MM.1S (cell line): ENCODE data around the gene PTPRG.

Experiments used
- EZH2 ChIP-seq: fragments of 300-600 bp; sonication (generic); optimal IDR thresholded peaks from 2 replicates; pipeline ENCODE3; 2017; ENCODE audit warnings: low read depth, mild to moderate bottlenecking, antibody characterized with exemption, low read length, mixed read lengths
- EZH2phosphoT487 ChIP-seq: fragments of 300-600 bp; sonication (generic); IDR thresholded peaks from 2 replicates; pipeline ENCODE4 v1.6.1; 2018; ENCODE audit warnings: antibody characterized with exemption, low read length
- TF ChIP-seq, protein P1 (sequence below): fragments of 300-600 bp; sonication (generic); IDR thresholded peaks from 2 replicates; pipeline ENCODE4 v1.5.1; 2016; ENCODE audit warnings: antibody characterized with exemption, low read length, mixed read lengths

- TF ChIP-seq, protein P1, sequence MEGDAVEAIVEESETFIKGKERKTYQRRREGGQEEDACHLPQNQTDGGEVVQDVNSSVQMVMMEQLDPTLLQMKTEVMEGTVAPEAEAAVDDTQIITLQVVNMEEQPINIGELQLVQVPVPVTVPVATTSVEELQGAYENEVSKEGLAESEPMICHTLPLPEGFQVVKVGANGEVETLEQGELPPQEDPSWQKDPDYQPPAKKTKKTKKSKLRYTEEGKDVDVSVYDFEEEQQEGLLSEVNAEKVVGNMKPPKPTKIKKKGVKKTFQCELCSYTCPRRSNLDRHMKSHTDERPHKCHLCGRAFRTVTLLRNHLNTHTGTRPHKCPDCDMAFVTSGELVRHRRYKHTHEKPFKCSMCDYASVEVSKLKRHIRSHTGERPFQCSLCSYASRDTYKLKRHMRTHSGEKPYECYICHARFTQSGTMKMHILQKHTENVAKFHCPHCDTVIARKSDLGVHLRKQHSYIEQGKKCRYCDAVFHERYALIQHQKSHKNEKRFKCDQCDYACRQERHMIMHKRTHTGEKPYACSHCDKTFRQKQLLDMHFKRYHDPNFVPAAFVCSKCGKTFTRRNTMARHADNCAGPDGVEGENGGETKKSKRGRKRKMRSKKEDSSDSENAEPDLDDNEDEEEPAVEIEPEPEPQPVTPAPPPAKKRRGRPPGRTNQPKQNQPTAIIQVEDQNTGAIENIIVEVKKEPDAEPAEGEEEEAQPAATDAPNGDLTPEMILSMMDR: no peak
- TF ChIP-seq EZH2 (no peak), EZH2phosphoT487 (no peak)
Measured at GRCh38 chr3:61803983-61804382, 242.6 kb downstream of the PTPRG start.
